ENCODE data around the gene PDX1.

- TF ChIP-seq, protein P1, sequence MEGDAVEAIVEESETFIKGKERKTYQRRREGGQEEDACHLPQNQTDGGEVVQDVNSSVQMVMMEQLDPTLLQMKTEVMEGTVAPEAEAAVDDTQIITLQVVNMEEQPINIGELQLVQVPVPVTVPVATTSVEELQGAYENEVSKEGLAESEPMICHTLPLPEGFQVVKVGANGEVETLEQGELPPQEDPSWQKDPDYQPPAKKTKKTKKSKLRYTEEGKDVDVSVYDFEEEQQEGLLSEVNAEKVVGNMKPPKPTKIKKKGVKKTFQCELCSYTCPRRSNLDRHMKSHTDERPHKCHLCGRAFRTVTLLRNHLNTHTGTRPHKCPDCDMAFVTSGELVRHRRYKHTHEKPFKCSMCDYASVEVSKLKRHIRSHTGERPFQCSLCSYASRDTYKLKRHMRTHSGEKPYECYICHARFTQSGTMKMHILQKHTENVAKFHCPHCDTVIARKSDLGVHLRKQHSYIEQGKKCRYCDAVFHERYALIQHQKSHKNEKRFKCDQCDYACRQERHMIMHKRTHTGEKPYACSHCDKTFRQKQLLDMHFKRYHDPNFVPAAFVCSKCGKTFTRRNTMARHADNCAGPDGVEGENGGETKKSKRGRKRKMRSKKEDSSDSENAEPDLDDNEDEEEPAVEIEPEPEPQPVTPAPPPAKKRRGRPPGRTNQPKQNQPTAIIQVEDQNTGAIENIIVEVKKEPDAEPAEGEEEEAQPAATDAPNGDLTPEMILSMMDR (IDR thresholded peaks at IDR 0.05; ENCODE audit: low read depth, low read length, poor library complexity, severe bottlenecking), result no peak
- no peak for TF ChIP-seq EZH2phosphoT487 (IDR thresholded peaks at IDR 0.05; ENCODE audit: borderline replicate concordance, low read length)
Measured at GRCh38 chr13:27942972-27943371, 23.2 kb downstream of the PDX1 start.

Data from DOHH2 (cell line).